ENCODE measurements around the gene RAB26.

The RAB26 gene

DNA sequence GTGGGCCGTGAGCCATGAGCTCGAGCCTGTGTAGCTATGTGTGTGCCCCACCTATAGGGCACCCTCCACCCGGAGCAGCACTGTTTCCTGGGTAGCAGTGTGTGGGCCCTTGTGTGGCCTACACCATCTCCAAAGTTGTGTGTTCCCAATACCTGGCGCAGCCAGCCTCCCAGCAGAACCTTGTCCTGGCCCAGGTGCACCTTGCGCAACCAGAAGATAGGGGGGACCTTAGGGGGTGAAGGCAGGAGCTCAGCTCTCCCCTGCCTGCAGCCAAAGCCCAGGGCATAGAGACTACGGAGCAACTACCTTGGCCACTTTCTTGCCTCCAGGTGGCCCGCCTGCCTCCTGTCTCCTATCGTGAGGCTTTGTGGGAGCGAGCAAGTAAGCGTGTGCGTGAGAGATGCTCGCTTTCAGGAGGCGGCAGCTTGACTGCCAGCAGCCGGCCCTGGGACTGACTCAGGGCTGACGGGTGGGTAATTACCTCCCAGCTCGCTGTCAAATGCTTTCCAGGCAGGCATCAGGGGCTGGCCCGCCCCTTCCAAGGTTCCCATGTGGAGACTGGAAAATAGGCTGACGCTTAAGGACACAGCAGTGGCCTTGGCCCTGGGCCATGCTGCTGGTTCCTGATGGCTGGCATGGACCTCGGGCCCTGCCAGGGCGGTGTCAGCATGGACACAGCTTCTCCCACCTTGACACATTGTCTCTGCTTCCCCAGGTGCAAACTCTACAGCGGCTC lies 26.1 kb downstream of the RAB26 start:
- Histone ChIP-seq H3K36me3 (ENCODE audit: control insufficient read depth in 2 of 2, insufficient read depth in 2 of 2, low read length in 2 of 2) (peaks cover 24 to 37% of the 10 kb centered on the region in 2 donors), H3K4me1 (ENCODE audit: control insufficient read depth, insufficient read depth, low read length) (no peaks in the 10 kb centered on the region), H3K4me3 (ENCODE audit: low read length in 2 of 2) (no peak overlapping the region), H3K9ac (ENCODE audit: low read length in 2 of 2) (no peak overlapping the region), H3K27me3 (ENCODE audit: control insufficient read depth in 1 of 2, insufficient read depth in 2 of 2, low read length in 2 of 2) (peaks cover 0 to 7% of the 10 kb centered on the region in 2 donors), H3K27ac (ENCODE audit: low read length) (no peak overlapping the region), H3K9me3 (ENCODE audit: control insufficient read depth in 2 of 2, low read length in 2 of 2) (no peaks in the 10 kb centered on the region)

DNA sequence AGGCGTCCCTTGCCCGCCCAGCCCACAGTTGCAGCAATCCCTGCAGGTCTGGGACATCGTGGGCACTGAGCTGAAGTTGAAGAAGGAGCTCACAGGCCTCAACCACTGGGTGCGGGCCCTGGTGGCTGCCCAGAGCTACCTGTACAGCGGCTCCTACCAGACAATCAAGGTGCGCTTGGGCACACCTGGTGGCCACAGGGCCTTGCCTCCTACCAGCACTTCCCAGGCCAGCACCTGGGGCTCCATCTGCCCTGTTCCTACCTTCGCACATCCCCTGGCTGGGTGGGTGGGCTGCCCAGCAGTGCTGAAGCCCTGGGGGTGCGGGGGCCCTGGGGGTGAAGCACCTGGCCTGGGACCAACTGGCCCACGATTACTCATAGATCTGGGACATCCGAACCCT lies 27.0 kb downstream of the RAB26 start:
- Histone ChIP-seq H3K4me1 (ENCODE audit: control insufficient read depth, insufficient read depth, low read length) (no peaks in the 10 kb centered on the region), H3K9ac (ENCODE audit: low read length in 2 of 2) (no peak overlapping the region), H3K27me3 (ENCODE audit: control insufficient read depth in 1 of 2, insufficient read depth in 2 of 2, low read length in 2 of 2) (peaks cover 0 to 7% of the 10 kb centered on the region in 2 donors), H3K4me3 (ENCODE audit: low read length in 2 of 2) (no peak overlapping the region), H3K27ac (ENCODE audit: low read length) (no peak overlapping the region), H3K36me3 (ENCODE audit: control insufficient read depth in 2 of 2, insufficient read depth in 2 of 2, low read length in 2 of 2) (peaks cover 24 to 37% of the 10 kb centered on the region in 2 donors), H3K9me3 (ENCODE audit: control insufficient read depth in 2 of 2, low read length in 2 of 2) (no peaks in the 10 kb centered on the region)

DNA sequence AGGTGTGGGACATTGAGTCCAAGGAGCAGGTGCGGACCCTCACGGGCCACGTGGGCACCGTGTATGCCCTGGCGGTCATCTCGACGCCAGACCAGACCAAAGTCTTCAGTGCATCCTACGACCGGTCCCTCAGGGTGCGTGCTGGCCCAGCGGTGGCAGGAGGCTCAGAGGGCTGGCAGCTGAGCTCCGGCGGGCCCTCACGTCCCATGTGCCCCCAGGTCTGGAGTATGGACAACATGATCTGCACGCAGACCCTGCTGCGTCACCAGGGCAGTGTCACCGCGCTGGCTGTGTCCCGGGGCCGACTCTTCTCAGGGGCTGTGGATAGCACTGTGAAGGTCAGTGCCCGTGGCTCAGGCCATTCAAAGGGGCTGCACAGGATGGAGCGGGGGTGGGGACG lies 27.6 kb downstream of the RAB26 start:
- H3K27ac ChIP-seq (ENCODE audit: low read length), result no peak overlapping the region
- peaks cover 24 to 37% of the 10 kb centered on the region in 2 donors for H3K36me3 ChIP-seq (ENCODE audit: control insufficient read depth in 2 of 2, insufficient read depth in 2 of 2, low read length in 2 of 2)

DNA sequence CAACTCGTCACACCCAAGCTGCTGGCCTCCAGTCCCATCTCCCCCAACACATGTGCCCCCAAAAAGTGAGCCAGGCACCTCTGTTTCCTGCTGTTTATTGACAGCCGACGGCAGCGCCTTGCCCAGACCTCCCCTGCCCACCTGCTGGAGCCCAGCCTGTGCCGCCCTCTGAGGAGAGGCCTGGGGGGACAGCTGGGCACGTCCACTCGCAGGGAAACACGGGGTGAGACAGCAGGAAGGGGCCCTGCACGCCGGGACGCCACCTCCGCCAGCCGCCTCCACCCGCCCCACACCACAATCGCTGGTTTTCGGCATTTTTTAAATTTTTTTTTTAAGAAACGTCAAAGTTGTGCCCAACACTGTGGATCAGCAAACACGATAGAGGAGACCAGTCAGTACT lies 28.7 kb downstream of the RAB26 start:
- H3K4me3 ChIP-seq (ENCODE audit: low read length in 2 of 2), result no peak overlapping the region
- no peaks in the 10 kb centered on the region for H3K9me3 ChIP-seq (ENCODE audit: control insufficient read depth in 2 of 2, low read length in 2 of 2)
- peaks cover 24 to 33% of the 10 kb centered on the region in 2 donors for H3K36me3 ChIP-seq (ENCODE audit: control insufficient read depth in 2 of 2, insufficient read depth in 2 of 2, low read length in 2 of 2)
- no peak overlapping the region for H3K9ac ChIP-seq (ENCODE audit: low read length in 2 of 2)
- no peaks in the 10 kb centered on the region for H3K4me1 ChIP-seq (ENCODE audit: control insufficient read depth, insufficient read depth, low read length)
- no peak overlapping the region for H3K27ac ChIP-seq (ENCODE audit: low read length)
- peaks cover 0 to 7% of the 10 kb centered on the region in 2 donors for H3K27me3 ChIP-seq (ENCODE audit: control insufficient read depth in 1 of 2, insufficient read depth in 2 of 2, low read length in 2 of 2)

More for the DNA sequence above, 27.6 kb downstream of the RAB26 start:
- Histone ChIP-seq H3K4me1 (ENCODE audit: control insufficient read depth, insufficient read depth, low read length) (no peaks in the 10 kb centered on the region), H3K9me3 (ENCODE audit: control insufficient read depth in 2 of 2, low read length in 2 of 2) (no peaks in the 10 kb centered on the region), H3K4me3 (ENCODE audit: low read length in 2 of 2) (no peak overlapping the region), H3K9ac (ENCODE audit: low read length in 2 of 2) (no peak overlapping the region), H3K27me3 (ENCODE audit: control insufficient read depth in 1 of 2, insufficient read depth in 2 of 2, low read length in 2 of 2) (peaks cover 0 to 7% of the 10 kb centered on the region in 2 donors)

DNA sequence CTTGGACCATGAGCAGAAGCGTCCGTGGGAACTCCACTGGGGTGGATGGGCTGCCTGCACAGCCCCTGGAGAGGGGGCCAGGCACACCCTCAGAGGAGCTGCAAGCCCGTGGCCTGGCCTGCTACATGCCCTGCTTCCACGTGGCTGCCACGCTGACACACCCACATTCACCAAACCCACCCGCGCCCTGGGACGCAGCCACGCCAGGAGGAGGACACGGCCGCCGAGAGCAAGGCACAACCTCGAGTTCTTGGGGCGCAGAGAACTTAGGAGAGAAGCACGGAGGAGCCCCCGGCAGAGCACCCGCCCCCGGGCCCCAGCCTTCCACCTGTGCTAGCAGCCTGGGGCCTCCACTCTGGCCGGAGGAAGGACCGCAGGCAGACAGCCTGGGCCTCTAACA lies 29.1 kb downstream of the RAB26 start:
- Histone ChIP-seq H3K9ac (ENCODE audit: low read length in 2 of 2) (no peak overlapping the region), H3K27ac (ENCODE audit: low read length) (no peak overlapping the region), H3K36me3 (ENCODE audit: control insufficient read depth in 2 of 2, insufficient read depth in 2 of 2, low read length in 2 of 2) (peaks cover 24 to 33% of the 10 kb centered on the region in 2 donors), H3K4me1 (ENCODE audit: control insufficient read depth, insufficient read depth, low read length) (no peaks in the 10 kb centered on the region), H3K27me3 (ENCODE audit: control insufficient read depth in 1 of 2, insufficient read depth in 2 of 2, low read length in 2 of 2) (peaks cover 0 to 7% of the 10 kb centered on the region in 2 donors), H3K9me3 (ENCODE audit: control insufficient read depth in 2 of 2, low read length in 2 of 2) (no peaks in the 10 kb centered on the region), H3K4me3 (ENCODE audit: low read length in 2 of 2) (no peak overlapping the region)

DNA sequence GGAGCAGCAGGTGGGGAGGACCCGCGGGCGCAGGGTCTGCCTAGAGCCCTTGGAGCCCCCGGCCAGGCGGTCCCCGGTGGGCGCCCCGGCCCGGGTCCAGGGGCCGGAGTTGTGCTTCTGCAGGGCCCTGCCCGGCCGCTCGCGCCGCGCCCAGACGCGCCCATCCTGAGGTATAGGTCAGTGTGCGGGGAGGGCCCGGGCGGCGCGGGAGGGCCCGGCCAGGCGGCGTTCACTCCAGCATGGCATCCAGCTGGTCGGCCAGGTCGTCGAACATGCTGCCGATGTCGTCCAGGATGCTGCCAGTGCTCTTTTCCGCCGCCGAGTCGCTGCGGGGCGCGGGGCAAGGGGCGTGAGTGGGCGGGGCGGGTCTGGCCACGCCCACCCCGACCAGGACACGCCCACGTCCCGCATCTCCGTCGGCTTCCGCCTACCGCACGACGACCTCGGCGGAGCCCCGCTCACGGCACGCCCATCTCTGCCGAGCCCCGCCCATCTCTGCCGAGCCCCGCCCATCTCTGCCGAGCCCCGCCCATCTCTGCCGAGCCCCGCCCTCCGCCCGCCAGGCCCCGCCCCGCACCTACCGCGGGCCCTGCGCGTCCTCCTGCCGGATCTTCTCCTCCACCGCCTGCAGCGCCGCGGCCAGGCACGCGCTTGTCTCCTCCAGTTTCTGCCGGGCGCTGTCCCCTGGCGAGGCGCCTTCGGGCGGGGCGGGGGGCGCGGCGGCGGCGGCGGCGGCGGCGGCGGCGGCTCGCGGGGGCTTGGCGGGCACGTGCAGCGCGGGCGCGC lies 30.1 kb downstream of the RAB26 start:
- H3K9me3 ChIP-seq (ENCODE audit: control insufficient read depth in 2 of 2, low read length in 2 of 2), result no peaks in the 10 kb centered on the region
- peaks cover 22 to 28% of the 10 kb centered on the region in 2 donors for H3K36me3 ChIP-seq (ENCODE audit: control insufficient read depth in 2 of 2, insufficient read depth in 2 of 2, low read length in 2 of 2)
- peaks cover 0 to 7% of the 10 kb centered on the region in 2 donors for H3K27me3 ChIP-seq (ENCODE audit: control insufficient read depth in 1 of 2, insufficient read depth in 2 of 2, low read length in 2 of 2)
- no peak overlapping the region for H3K27ac ChIP-seq (ENCODE audit: low read length)
- H3K9ac ChIP-seq (ENCODE audit: low read length in 2 of 2), result no peak overlapping the region
- no peak overlapping the region for H3K4me3 ChIP-seq (ENCODE audit: low read length in 2 of 2)
- H3K4me1 ChIP-seq (ENCODE audit: control insufficient read depth, insufficient read depth, low read length), result no peaks in the 10 kb centered on the region

DNA sequence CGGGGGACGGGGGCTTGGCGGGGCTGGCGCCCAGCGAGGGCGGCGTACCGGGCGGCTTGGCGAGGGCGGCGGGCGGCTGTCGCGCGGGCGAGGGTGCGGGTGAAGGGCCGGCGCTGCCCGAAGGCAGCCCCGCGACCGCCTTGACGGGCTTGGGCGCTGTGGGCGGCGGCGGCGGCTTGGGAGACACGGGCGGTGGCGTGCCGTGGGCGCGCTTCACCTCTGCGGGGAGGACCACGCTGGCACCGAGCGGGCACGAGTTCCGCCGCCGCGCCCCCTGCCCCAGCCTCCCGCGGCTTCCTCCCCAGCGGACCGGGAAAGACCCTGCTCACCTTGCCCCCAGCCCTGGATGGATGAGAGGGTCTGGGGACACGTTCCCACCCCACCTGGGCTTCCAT lies 30.7 kb downstream of the RAB26 start:
- Histone ChIP-seq H3K36me3 (ENCODE audit: control insufficient read depth in 2 of 2, insufficient read depth in 2 of 2, low read length in 2 of 2) (peaks cover 19 to 25% of the 10 kb centered on the region in 2 donors), H3K9me3 (ENCODE audit: control insufficient read depth in 2 of 2, low read length in 2 of 2) (no peaks in the 10 kb centered on the region), H3K4me1 (ENCODE audit: control insufficient read depth, insufficient read depth, low read length) (no peaks in the 10 kb centered on the region), H3K27ac (ENCODE audit: low read length) (no peak overlapping the region), H3K4me3 (ENCODE audit: low read length in 2 of 2) (no peak overlapping the region), H3K27me3 (ENCODE audit: control insufficient read depth in 1 of 2, insufficient read depth in 2 of 2, low read length in 2 of 2) (peaks cover 0 to 7% of the 10 kb centered on the region in 2 donors), H3K9ac (ENCODE audit: low read length in 2 of 2) (no peak overlapping the region)

DNA sequence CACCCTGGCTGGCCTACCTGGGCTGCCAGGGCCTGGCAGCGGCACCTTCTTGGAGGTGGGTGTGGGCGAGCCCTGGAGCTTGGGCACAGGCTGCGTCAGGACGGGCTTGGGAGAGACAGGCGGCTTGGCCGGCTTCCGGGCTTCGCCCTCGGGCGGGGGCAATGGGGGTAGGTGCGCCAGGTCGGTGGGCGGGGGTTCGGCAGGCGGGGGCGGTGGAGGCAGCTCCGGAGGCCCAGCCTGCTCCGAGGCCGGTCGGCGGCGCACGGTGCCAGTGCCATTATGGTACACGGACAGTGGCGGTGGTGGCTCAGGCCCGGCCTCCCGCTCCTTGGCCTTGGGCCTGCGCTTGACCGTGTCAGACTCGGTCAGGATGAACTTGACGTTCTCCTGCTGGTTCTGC lies 31.2 kb downstream of the RAB26 start:
- no peaks in the 10 kb centered on the region for H3K9me3 ChIP-seq (ENCODE audit: control insufficient read depth in 2 of 2, low read length in 2 of 2)
- H3K36me3 ChIP-seq (ENCODE audit: control insufficient read depth in 2 of 2, insufficient read depth in 2 of 2, low read length in 2 of 2), result peaks cover 14 to 20% of the 10 kb centered on the region in 2 donors
- H3K4me1 ChIP-seq (ENCODE audit: control insufficient read depth, insufficient read depth, low read length), result no peaks in the 10 kb centered on the region
- no peak overlapping the region for H3K27ac ChIP-seq (ENCODE audit: low read length)
- no peak overlapping the region for H3K4me3 ChIP-seq (ENCODE audit: low read length in 2 of 2)
- H3K27me3 ChIP-seq (ENCODE audit: control insufficient read depth in 1 of 2, insufficient read depth in 2 of 2, low read length in 2 of 2), result peaks cover 0 to 7% of the 10 kb centered on the region in 2 donors
- no peak overlapping the region for H3K9ac ChIP-seq (ENCODE audit: low read length in 2 of 2)

DNA sequence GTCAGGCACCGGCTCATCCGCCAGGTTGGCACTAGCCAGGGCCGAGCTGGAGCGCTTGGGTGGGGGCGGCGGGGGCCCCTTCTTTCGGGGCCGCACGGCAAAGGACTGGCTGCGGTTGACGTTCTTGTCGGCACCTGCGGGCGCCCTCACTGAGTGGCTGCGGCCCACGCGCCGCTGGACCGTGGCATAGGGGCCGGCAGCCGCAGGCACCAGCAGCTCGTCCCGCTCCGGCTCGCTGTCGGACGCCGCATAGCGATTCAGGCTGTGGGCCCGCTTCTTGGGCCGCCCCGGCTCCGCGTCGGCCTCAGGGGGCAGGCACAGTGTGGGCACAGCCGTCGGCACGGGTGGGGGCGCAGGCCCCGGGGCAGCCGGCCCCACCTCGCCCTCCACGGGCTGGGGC lies 32.0 kb downstream of the RAB26 start:
- H3K27ac ChIP-seq (ENCODE audit: low read length), result no peak overlapping the region
- H3K4me1 ChIP-seq (ENCODE audit: control insufficient read depth, insufficient read depth, low read length), result no peaks in the 10 kb centered on the region
- no peak overlapping the region for H3K9ac ChIP-seq (ENCODE audit: low read length in 2 of 2)
- no peaks in the 10 kb centered on the region for H3K9me3 ChIP-seq (ENCODE audit: control insufficient read depth in 2 of 2, low read length in 2 of 2)
- H3K36me3 ChIP-seq (ENCODE audit: control insufficient read depth in 2 of 2, insufficient read depth in 2 of 2, low read length in 2 of 2), result peaks cover 6 to 12% of the 10 kb centered on the region in 2 donors
- peaks cover 0 to 7% of the 10 kb centered on the region in 2 donors for H3K27me3 ChIP-seq (ENCODE audit: control insufficient read depth in 1 of 2, insufficient read depth in 2 of 2, low read length in 2 of 2)
- no peak overlapping the region for H3K4me3 ChIP-seq (ENCODE audit: low read length in 2 of 2)

DNA sequence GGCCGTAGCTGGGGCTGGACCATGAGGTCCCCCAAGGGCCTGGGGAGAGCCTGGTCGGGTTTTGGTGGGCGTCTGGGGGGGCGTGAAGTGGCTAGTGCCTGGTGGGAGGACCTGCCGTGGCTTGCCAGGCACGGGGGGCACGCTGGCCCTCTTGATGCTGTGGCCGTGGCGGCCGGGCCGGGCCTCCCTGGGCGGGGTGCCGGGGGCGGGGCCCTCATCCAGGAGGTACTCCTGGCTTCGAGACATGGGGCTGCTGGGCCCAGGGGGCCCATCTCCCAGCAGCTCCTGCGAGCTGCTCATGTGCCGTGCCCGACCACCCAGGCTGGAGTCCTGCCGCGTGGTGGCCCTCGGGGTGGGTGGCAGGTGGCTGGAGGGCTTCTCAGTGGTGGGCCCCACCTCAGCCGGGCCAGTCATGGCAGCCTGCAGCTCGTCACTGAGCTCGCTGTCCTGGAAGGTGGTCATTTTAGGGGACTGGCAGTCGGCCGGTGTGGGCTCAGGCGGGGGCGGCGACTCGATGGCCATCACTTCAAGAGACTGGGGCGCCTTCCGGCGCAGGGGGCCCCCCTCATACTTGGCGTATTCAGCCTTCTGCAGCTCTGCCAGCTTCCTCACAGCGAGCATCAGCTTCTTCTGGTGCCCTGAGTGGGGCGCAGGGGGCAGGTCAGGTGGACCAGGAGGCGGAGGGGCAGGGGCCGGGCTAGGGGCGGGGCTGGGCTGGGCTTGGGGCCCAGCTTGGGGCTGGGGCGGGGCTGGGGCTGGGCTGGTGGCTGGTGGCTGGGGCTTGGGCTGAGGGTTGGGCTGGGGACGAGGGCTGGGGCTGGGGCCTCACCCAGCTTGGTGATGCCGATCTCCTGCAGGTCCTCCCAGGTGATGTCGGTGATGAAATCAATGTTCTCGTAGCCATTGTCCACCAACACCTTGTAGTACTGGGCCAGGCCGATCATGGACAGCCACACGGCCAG lies 32.8 kb downstream of the RAB26 start:
- Histone ChIP-seq H3K36me3 (ENCODE audit: control insufficient read depth in 2 of 2, insufficient read depth in 2 of 2, low read length in 2 of 2) (peaks cover 0 to 5% of the 10 kb centered on the region in 2 donors), H3K4me1 (ENCODE audit: control insufficient read depth, insufficient read depth, low read length) (no peaks in the 10 kb centered on the region), H3K27ac (ENCODE audit: low read length) (no peak overlapping the region), H3K9ac (ENCODE audit: low read length in 2 of 2) (no peak overlapping the region), H3K9me3 (ENCODE audit: control insufficient read depth in 2 of 2, low read length in 2 of 2) (no peaks in the 10 kb centered on the region), H3K4me3 (ENCODE audit: low read length in 2 of 2) (no peak overlapping the region), H3K27me3 (ENCODE audit: control insufficient read depth in 1 of 2, insufficient read depth in 2 of 2, low read length in 2 of 2) (peaks cover 0 to 7% of the 10 kb centered on the region in 2 donors)

All from stomach smooth muscle (tissue), 2 donors.